Esophagus muscularis mucosa (tissue), 3 donors: ENCODE results near the gene LILRA6.

Experiments
- EP300 ChIP-seq: sonication (generic); formaldehyde crosslinking; IDR thresholded peaks from one replicate; pipeline ENCODE4 v1.6.1; 2017; ENCODE audit warnings: antibody characterized with exemption
- TF ChIP-seq, protein P1 (sequence below), 3 experiments: fragments of 200-600 bp in 2 of 3; fragments of 450-650 bp in 1 of 3; sonication (generic) in 2 of 3; IDR thresholded peaks; one replicate each; pipeline ENCODE4 v1.5.1; 2017 to 2019; ENCODE audit warnings: antibody characterized with exemption in 3 of 3, mild to moderate bottlenecking in 2 of 3, moderate library complexity in 1 of 3

GRCh38 chr19:54279406-54279962, 36.9 kb upstream of the LILRA6 start:
- no peak for TF ChIP-seq EP300
- TF ChIP-seq, protein P1, sequence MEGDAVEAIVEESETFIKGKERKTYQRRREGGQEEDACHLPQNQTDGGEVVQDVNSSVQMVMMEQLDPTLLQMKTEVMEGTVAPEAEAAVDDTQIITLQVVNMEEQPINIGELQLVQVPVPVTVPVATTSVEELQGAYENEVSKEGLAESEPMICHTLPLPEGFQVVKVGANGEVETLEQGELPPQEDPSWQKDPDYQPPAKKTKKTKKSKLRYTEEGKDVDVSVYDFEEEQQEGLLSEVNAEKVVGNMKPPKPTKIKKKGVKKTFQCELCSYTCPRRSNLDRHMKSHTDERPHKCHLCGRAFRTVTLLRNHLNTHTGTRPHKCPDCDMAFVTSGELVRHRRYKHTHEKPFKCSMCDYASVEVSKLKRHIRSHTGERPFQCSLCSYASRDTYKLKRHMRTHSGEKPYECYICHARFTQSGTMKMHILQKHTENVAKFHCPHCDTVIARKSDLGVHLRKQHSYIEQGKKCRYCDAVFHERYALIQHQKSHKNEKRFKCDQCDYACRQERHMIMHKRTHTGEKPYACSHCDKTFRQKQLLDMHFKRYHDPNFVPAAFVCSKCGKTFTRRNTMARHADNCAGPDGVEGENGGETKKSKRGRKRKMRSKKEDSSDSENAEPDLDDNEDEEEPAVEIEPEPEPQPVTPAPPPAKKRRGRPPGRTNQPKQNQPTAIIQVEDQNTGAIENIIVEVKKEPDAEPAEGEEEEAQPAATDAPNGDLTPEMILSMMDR (IDR thresholded peaks at IDR 0.05): no peak
